ENCODE data around the gene ATOSA.

ATOSA gene

DNA sequence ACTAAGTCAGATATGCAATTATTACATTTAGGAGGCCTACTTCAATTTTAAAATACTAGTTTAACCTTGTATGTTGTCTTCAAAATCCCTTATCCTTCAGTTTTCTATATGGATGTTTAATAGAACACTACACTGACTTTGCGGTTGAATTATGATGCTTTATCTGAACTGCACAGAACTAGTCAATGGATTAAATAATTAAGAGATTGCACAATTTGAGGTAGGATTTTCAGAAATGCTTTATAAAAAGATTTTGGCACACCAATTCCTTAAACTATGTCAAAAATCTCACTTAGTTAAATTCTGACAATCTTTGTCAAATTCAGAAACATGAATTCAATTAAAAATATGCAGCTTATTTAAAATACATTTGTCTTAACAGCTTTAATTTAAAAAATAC lies 28.1 kb downstream of the ATOSA start:
- no peak for DNase-seq

GRCh38 chr15:52649686-52650085 lies 29.5 kb downstream of the ATOSA start:
- no peak for DNase-seq

DNA sequence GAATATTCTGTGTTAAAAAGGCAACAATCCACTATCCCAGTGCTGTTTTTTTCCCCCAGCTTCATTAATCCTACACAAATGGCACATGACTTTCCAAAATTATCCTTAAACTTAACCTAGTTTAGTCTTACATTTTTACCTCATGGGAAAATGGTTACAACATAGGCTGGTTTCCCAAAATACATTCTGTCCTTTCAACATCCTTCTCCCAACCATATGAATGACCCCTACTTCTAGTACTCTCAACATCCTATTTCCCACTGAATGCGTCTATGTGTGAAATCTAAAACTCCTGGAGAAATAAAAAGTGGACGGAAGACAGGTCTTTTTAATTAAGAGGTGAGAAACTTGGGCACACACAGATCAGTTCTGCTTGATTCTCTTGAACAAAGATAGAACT lies 33.3 kb downstream of the ATOSA start:
- DNase-seq = no peak

DNA sequence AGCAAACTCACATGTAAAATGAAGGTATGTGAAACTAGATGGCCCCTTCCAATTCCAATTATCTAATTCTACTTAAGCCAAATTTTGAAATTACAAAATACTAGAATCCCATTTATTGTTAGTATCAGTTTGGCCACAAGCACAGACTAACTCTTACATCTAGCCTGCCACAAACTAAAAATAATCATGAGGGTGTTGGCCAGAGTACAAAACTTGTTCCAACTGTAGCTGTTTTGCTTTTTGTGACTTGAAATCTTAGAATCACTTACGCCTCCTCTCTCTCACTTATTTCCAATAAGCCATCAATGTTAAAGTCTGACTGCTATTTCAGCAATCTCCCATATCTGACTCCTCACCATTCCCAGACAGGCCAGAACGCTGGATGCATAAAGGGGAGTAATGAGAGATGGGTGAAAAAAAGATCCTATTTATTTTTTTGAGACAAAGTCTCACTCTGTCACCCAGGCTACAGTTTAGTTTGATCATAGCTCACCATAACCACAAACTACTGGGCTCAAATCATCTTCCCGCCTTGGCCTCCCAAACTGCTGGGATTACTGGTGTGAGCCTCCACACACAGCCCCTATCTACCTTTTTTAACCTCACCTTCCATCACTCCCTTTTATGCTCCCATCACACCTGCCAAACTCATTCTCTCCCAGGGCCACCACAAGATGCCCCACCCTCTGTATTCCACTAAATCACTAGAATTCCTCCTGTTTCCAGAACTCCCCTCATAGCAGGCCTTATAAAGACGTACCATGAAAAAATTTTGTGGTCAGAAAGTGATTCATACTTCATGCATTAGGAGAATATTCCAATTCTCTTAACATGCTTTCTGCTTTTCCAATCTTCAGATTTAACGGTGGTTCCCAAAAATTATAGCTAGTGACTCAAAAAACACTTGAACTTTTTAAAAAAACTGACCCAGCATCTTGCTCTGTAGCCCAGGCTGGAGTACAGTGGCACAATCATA lies 36.5 kb downstream of the ATOSA start:
- DNase-seq = no peak

DNA sequence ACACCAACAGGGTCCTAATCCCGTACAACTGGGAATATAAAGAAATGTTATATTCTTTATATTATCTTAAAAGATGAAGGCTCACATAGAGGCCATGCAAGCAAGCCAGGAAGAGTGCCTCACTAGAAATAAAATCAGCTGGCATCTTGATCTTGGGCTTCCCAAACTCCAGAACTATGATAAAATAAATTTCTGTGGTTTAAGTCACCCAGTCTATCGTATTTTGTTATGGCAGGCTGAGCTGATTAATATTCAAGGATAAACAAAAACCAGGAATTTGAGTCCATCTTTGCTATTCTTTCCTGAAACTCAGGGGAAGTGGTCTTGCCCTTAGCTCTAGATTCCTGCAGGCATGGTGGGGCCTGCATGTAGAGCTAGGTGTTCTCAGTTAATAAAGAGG lies 42.7 kb downstream of the ATOSA start:
- DNase-seq = no peak

DNA sequence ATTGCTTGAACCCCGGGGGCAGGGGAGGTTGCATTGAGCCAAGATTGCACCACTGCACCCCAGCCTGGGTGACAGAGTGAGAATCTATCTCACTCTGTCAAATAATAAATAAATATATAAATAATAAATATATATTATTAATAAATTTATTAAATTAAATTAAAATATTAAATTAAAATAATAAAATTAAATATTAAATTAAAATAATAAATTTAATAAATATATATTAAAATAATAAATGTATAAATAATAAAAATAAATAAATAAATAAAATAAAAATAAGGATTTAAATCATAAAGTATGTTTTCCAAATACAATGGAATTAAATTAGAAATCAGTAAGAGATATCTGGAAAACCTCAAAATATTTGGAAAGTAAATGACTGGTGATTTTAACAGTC lies 43.3 kb downstream of the ATOSA start:
- no peak for DNase-seq

All from activated CD4-positive, alpha-beta T cell treated with anti-CD3 and anti-CD28 coated beads, Interleukin-10, Interleukin-2, amounts not matched to agents 100 ng/mL and 50 ng/mL, durations not matched to agents 16 hours and 8 hours (primary cell).